Keratinocyte (primary cell): ENCODE data around the gene PLD1. TPM values are rescaled to one million over a fixed set of nuclear protein-coding genes. Genes with fewer than 3 reads are reported as not detected.

Experiments
- DNase-seq: peaks from one replicate; pipeline ENCODE4 v3.0.0-alpha.2; 2011; ENCODE audit warnings: low read depth, missing footprints, low spot score
- FAIRE-seq: peaks from 2 replicates; lab custom pipeline; 2011; peaks lifted over from hg19 to GRCh38; lab: Jason Lieb, UNC
- H2AFZ ChIP-seq: 2 replicates; pipeline ENCODE4 v1.6.0; 2012; ENCODE audit warnings: low read length, control low read depth, inconsistent platforms; ENCODE audit not compliant: control insufficient read depth
- H3K27ac ChIP-seq: 2 replicates; pipeline ENCODE4 v1.5.1; 2011; ENCODE audit warnings: low read length; ENCODE audit not compliant: control insufficient read depth, insufficient read depth
- H3K27me3 ChIP-seq: 3 replicates; pipeline ENCODE4 v1.6.0; 2011; ENCODE audit warnings: low read length; ENCODE audit not compliant: control insufficient read depth, insufficient read depth; ENCODE audit errors: extremely low read depth
- H3K36me3 ChIP-seq, 2 experiments: 2 replicates in 1 of 2; 3 replicates in 1 of 2; pipeline ENCODE4 v1.5.1; 2011; ENCODE audit warnings: low read length in 2 of 2, mild to moderate bottlenecking in 1 of 2; ENCODE audit not compliant: control insufficient read depth in 2 of 2, insufficient read depth in 2 of 2; ENCODE audit errors: extremely low read depth in 1 of 2
- H3K4me1 ChIP-seq: 3 replicates; pipeline ENCODE4 v1.5.1; 2011; ENCODE audit warnings: low read length; ENCODE audit not compliant: control insufficient read depth, insufficient read depth; ENCODE audit errors: extremely low read depth
- H3K4me2 ChIP-seq: 3 replicates; pipeline ENCODE4 v1.6.0; 2011; ENCODE audit warnings: low read depth, low read length; ENCODE audit not compliant: control insufficient read depth, insufficient read depth; ENCODE audit errors: extremely low read depth
- H3K4me3 ChIP-seq, 3 experiments: fragments of 200-600 bp in 1 of 3; sonication (generic) in 1 of 3; 2 replicates in 2 of 3; 3 replicates in 1 of 3; pipeline ENCODE4 v1.5.1; 2011 to 2016; ENCODE audit warnings: low read length in 3 of 3, mild to moderate bottlenecking in 3 of 3, control low read depth in 2 of 3, inconsistent platforms in 1 of 3, low read depth in 1 of 3, mixed read lengths in 1 of 3, mixed run types in 1 of 3, moderate library complexity in 1 of 3; ENCODE audit not compliant: control insufficient read depth in 2 of 3, insufficient read depth in 2 of 3; ENCODE audit errors: extremely low read depth in 1 of 3
- H3K79me2 ChIP-seq: 2 replicates; pipeline ENCODE4 v1.6.0; 2012; ENCODE audit warnings: low read length; ENCODE audit not compliant: control insufficient read depth, insufficient read depth
- H3K9ac ChIP-seq: 3 replicates; pipeline ENCODE4 v1.6.0; 2011; ENCODE audit warnings: low read length; ENCODE audit not compliant: control insufficient read depth, insufficient read depth; ENCODE audit errors: extremely low read depth
- H3K9me1 ChIP-seq: 3 replicates; pipeline ENCODE4 v1.6.0; 2011; ENCODE audit warnings: low read length; ENCODE audit not compliant: control insufficient read depth, insufficient read depth; ENCODE audit errors: extremely low read depth
- H3K9me3 ChIP-seq: 2 replicates; pipeline ENCODE4 v1.5.1; 2012; ENCODE audit warnings: low read depth, low read length; ENCODE audit not compliant: control insufficient read depth
- H4K20me1 ChIP-seq: 3 replicates; pipeline ENCODE4 v1.6.0; 2011; ENCODE audit warnings: low read length; ENCODE audit not compliant: control insufficient read depth, insufficient read depth; ENCODE audit errors: extremely low read depth
- CTCF ChIP-seq, 3 experiments: IDR thresholded peaks in 1 of 3; conservative IDR thresholded peaks in 1 of 3; optimal IDR thresholded peaks in 1 of 3; 2 replicates in 2 of 3; 3 replicates in 1 of 3; pipeline versions ENCODE3 to v1.5.1; 2011; ENCODE audit warnings: low read length in 3 of 3, mild to moderate bottlenecking in 3 of 3, moderate library complexity in 2 of 3, control low read depth in 1 of 3, inconsistent platforms in 1 of 3; ENCODE audit not compliant: insufficient read depth in 2 of 3; ENCODE audit errors: extremely low read depth in 1 of 3
- EZH2 ChIP-seq: IDR thresholded peaks from one replicate; pipeline ENCODE4 v1.6.1; 2012; ENCODE audit warnings: inconsistent platforms, mild to moderate bottlenecking, low read length, moderate library complexity
- dilution Hi-C: fragments of 300-500 bp; cut with MboI; formaldehyde crosslinking; loops from one replicate; pipeline ENCODE4 v1.7.0; 2020; ENCODE audit warnings: low sequenced_read_pairs; ENCODE audit not compliant: extremely low pct_ligation_motif_present
- polyA plus RNA-seq, 5 experiments: library from polyadenylated mRNA; depleted of rRNA in 3 of 5; stranded (reverse) in 3 of 5; stranded (forward) in 1 of 5; unstranded in 1 of 5; fragments of >200 nt; gene quantifications; 1 replicate in 1 of 5; 2 replicates in 3 of 5; 3 replicates in 1 of 5; pipeline versions ENCODE4 v1.2.1 to v1.2.3, GENCODE V29; 2011 to 2012; ENCODE audit warnings: missing spikeins in 2 of 5, low read depth in 1 of 5, low replicate concordance in 1 of 5

The PLD1 gene
- polyA plus RNA-seq, 1 donor (not counting 4 experiments of a cell fraction or from before 2014, with no cell fraction given): 14.7 TPM

DNA sequence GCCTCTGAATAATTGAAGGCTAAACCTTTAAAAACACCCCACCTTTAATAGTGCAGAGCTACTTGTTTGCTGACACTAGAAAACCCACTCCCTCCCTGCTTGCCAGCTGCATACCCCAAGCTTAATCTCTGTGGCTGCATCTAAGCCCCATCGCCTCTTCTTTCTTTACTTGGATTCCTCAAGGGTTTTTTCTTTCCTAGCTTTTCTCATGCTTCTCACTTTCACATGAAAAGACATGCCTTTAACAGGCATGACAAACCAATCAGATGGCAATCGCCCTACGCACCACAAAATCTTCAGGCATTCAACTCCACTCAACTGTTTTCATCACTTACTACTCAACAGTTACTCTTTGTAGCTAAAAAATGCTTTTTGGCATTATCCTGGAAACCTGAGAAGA lies 77.5 kb downstream of the PLD1 start:
- dilution Hi-C loops: no loop called here
- no peak for FAIRE-seq
- Histone ChIP-seq H3K4me1 (no peaks in the 10 kb centered on the region), H3K4me3 (no peak overlapping the region), H3K36me3 (peaks cover 0 to 6% of the 10 kb centered on the region in 2 experiments), H3K27ac (no peak overlapping the region), H3K9me1 (no peaks in the 10 kb centered on the region), H3K9ac (no peak overlapping the region), H3K27me3 (no peaks in the 10 kb centered on the region), H4K20me1 (no peaks in the 10 kb centered on the region), H3K79me2 (no peaks in the 10 kb centered on the region), H2AFZ (no peak overlapping the region), H3K9me3 (no peaks in the 10 kb centered on the region), H3K4me2 (no peak overlapping the region)
- no peak for TF ChIP-seq EZH2
- no peak for TF ChIP-seq CTCF (optimal IDR thresholded peaks at IDR 0.05 in 1 of 3, IDR thresholded peaks at IDR 0.05 in 1 of 3, conservative IDR thresholded peaks at IDR 0.05 in 1 of 3; ENCODE audit: extremely low read depth in 1 of 3, insufficient read depth in 2 of 3, low read length in 3 of 3)
- DNase-seq: no peak

DNA sequence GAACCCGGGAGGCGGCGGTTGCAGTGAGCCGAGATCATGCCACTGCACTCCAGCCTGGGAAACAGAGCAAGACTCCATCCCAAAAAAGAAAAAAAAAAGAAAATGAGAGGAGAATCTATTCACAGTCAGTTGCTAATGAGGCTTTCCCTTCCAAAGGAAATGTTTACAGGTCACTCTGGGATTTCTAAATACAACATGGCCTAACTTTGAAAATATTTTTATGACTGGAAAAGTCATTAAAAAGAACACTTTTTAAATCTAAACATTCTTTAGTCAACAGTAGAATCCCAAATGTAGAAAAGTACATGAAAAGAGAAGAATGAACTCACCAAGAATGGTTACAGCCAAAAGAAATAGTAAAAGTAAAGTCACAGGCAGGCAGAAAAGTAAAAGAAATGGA lies 78.6 kb downstream of the PLD1 start:
- dilution Hi-C loops: no loop called here
- H3K9me3 ChIP-seq: no peaks in the 10 kb centered on the region
- no peak for FAIRE-seq

More for the DNA sequence above, 78.6 kb downstream of the PLD1 start:
- no peak overlapping the region for H2AFZ ChIP-seq
- H3K9me1 ChIP-seq: no peaks in the 10 kb centered on the region
- DNase-seq: no peak
- H3K4me2 ChIP-seq: no peak overlapping the region
- H3K27me3 ChIP-seq: no peaks in the 10 kb centered on the region
- H3K4me1 ChIP-seq: no peaks in the 10 kb centered on the region
- H3K4me3 ChIP-seq: no peak overlapping the region
- H3K36me3 ChIP-seq: peaks cover 0 to 6% of the 10 kb centered on the region in 2 experiments
- no peaks in the 10 kb centered on the region for H4K20me1 ChIP-seq
- TF ChIP-seq EZH2 (no peak), CTCF (optimal IDR thresholded peaks at IDR 0.05 in 1 of 3, IDR thresholded peaks at IDR 0.05 in 1 of 3, conservative IDR thresholded peaks at IDR 0.05 in 1 of 3; ENCODE audit: extremely low read depth in 1 of 3, insufficient read depth in 2 of 3, low read length in 3 of 3) (no peak)
- no peak overlapping the region for H3K9ac ChIP-seq
- no peak overlapping the region for H3K27ac ChIP-seq
- no peaks in the 10 kb centered on the region for H3K79me2 ChIP-seq
